ENCODE measurements around the gene FMN1.

FMN1 gene

GRCh38 chr15:33125894-33126537, 68.5 kb downstream of the FMN1 start:
- no peak overlapping the region for H3K4me3 ChIP-seq (ENCODE audit: low read depth, low read length)
- no peak for TF ChIP-seq CTCF (IDR thresholded peaks at IDR 0.05; ENCODE audit: low read depth, low read length)

GRCh38 chr15:33124811-33125210, 69.7 kb downstream of the FMN1 start:
- no peak for TF ChIP-seq CTCF (IDR thresholded peaks at IDR 0.05; ENCODE audit: low read depth, low read length)
- H3K4me3 ChIP-seq (ENCODE audit: low read depth, low read length), result no peak overlapping the region

GRCh38 chr15:33124279-33124678, 70.2 kb downstream of the FMN1 start:
- TF ChIP-seq CTCF (IDR thresholded peaks at IDR 0.05; ENCODE audit: low read depth, low read length), result no peak
- H3K4me3 ChIP-seq (ENCODE audit: low read depth, low read length), result no peak overlapping the region

GRCh38 chr15:33119865-33120264, 74.6 kb downstream of the FMN1 start:
- no peak overlapping the region for H3K4me3 ChIP-seq (ENCODE audit: low read depth, low read length)
- no peak for TF ChIP-seq CTCF (IDR thresholded peaks at IDR 0.05; ENCODE audit: low read depth, low read length)

- no peak for TF ChIP-seq CTCF (IDR thresholded peaks at IDR 0.05; ENCODE audit: low read depth, low read length)
- no peak overlapping the region for H3K4me3 ChIP-seq (ENCODE audit: low read depth, low read length)
Observed at GRCh38 chr15:33119273-33119672, 75.2 kb downstream of the FMN1 start.

GRCh38 chr15:33116198-33116597, 78.3 kb downstream of the FMN1 start:
- no peak for TF ChIP-seq CTCF (IDR thresholded peaks at IDR 0.05; ENCODE audit: low read depth, low read length)
- H3K4me3 ChIP-seq (ENCODE audit: low read depth, low read length), result no peak overlapping the region

GRCh38 chr15:33115191-33115861, 79.2 kb downstream of the FMN1 start:
- no peak for TF ChIP-seq CTCF (IDR thresholded peaks at IDR 0.05; ENCODE audit: low read depth, low read length)
- H3K4me3 ChIP-seq (ENCODE audit: low read depth, low read length), result no peak overlapping the region

Measured in WI38 (cell line).